ENCODE measurements around the gene S1PR4.
A peak's percentile ranks its signal among the peaks of the same experiment; 100 is the strongest.

S1PR4 gene, protein sequence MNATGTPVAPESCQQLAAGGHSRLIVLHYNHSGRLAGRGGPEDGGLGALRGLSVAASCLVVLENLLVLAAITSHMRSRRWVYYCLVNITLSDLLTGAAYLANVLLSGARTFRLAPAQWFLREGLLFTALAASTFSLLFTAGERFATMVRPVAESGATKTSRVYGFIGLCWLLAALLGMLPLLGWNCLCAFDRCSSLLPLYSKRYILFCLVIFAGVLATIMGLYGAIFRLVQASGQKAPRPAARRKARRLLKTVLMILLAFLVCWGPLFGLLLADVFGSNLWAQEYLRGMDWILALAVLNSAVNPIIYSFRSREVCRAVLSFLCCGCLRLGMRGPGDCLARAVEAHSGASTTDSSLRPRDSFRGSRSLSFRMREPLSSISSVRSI

DNA sequence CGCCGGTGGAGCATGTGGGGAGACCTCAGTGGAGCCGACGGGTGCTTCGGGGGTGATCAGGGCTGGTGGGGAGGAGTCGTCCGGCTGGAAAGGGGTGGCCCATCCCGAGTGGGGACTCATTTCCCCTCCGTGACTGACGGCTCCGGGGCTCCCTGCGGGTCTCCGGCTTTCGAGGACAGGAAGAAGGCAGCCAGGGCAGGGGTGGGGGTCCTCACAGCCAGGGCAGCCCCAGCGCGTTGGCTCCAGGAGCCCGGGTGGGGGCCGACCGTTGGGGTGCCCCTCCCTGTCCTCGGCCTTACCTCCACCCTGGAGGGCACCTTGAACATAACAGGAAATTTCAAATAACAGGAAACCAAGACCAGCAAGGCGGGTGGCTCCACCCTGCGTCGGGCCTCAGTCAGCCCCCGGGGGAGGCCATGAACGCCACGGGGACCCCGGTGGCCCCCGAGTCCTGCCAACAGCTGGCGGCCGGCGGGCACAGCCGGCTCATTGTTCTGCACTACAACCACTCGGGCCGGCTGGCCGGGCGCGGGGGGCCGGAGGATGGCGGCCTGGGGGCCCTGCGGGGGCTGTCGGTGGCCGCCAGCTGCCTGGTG is at the start of gene S1PR4:
Gene S1PR4 (plus strand): TSS at position 393 of the 596 bp plus-strand sequence. CDS start 24 bp downstream, at position 417.
- H3K27ac ChIP-seq (ENCODE audit: low read length): no peak within 1 kb of the TSS
- H3K4me1 ChIP-seq (ENCODE audit: low read length): no peaks in the 10 kb centered on the region
- no peaks in the 10 kb centered on the region for H4K20me1 ChIP-seq (ENCODE audit: insufficient read depth, low read length)
- no peak within 1 kb of the TSS for H2AFZ ChIP-seq (ENCODE audit: low read length)
- no peak for DNase-seq
- TF ChIP-seq EZH2phosphoT487 (IDR thresholded peaks at IDR 0.05; ENCODE audit: low read length) (no peak), EZH2 (optimal IDR thresholded peaks at IDR 0.05; ENCODE audit: low read depth, low read length) (no peak)
- TF ChIP-seq, protein P1, sequence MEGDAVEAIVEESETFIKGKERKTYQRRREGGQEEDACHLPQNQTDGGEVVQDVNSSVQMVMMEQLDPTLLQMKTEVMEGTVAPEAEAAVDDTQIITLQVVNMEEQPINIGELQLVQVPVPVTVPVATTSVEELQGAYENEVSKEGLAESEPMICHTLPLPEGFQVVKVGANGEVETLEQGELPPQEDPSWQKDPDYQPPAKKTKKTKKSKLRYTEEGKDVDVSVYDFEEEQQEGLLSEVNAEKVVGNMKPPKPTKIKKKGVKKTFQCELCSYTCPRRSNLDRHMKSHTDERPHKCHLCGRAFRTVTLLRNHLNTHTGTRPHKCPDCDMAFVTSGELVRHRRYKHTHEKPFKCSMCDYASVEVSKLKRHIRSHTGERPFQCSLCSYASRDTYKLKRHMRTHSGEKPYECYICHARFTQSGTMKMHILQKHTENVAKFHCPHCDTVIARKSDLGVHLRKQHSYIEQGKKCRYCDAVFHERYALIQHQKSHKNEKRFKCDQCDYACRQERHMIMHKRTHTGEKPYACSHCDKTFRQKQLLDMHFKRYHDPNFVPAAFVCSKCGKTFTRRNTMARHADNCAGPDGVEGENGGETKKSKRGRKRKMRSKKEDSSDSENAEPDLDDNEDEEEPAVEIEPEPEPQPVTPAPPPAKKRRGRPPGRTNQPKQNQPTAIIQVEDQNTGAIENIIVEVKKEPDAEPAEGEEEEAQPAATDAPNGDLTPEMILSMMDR (IDR thresholded peaks at IDR 0.05; ENCODE audit: low read length): no peak
- no peaks in the 10 kb centered on the region for H3K9me2 ChIP-seq (replicated peaks; ENCODE audit: insufficient read depth, low read length)
- no peaks in the 10 kb centered on the region for H3K36me3 ChIP-seq (replicated peaks; ENCODE audit: insufficient read depth, low read length)
- H3K79me2 ChIP-seq (ENCODE audit: low read length): no peaks in the 10 kb centered on the region
- no peaks in the 10 kb centered on the region for H3K9me3 ChIP-seq (replicated peaks; ENCODE audit: insufficient read depth, low read length)
- no peaks in the 10 kb centered on the region for H3F3A ChIP-seq (ENCODE audit: insufficient read depth, low read length)
- peaks cover 46% of the 10 kb centered on the region for H3K27me3 ChIP-seq (replicated peaks; ENCODE audit: insufficient read depth, low read length)
- H3K4me3 ChIP-seq (ENCODE audit: low read length): no peak within 1 kb of the TSS
- no peak within 1 kb of the TSS for H3K9ac ChIP-seq (ENCODE audit: low read length)
- H3K4me2 ChIP-seq (ENCODE audit: low read depth, low read length): no peak within 1 kb of the TSS

DNA sequence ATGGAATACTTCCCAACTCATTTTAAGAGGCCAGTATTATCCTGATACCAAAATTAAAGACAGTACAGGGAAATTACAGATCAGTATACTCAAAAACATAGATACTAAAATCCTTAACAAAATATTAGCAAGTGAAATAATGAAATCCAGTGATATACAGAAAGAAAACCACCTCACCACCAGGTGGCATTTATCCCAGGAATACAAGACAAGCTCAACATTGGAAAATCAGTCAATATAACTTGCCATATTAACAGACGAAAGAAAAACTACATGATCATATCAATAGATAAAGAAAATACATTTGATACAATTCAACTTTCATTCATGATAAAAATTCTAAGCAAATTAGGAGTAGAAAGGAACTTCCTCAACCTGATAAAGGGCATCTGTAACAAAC is 49.5 kb upstream of the S1PR4 start:
- H3K4me2 ChIP-seq (ENCODE audit: low read depth, low read length): no peak overlapping the region
- H2AFZ ChIP-seq (ENCODE audit: low read length): no peak overlapping the region
- H3K27ac ChIP-seq (ENCODE audit: low read length): no peak overlapping the region
- H4K20me1 ChIP-seq (ENCODE audit: insufficient read depth, low read length): no peaks in the 10 kb centered on the region
- no peaks in the 10 kb centered on the region for H3K36me3 ChIP-seq (replicated peaks; ENCODE audit: insufficient read depth, low read length)
- peaks cover 86% of the 10 kb centered on the region for H3K27me3 ChIP-seq (replicated peaks; ENCODE audit: insufficient read depth, low read length)
- no peaks in the 10 kb centered on the region for H3F3A ChIP-seq (ENCODE audit: insufficient read depth, low read length)
- no peak overlapping the region for H3K9ac ChIP-seq (ENCODE audit: low read length)
- H3K4me3 ChIP-seq (ENCODE audit: low read length): no peak overlapping the region
- DNase-seq: no peak
- TF ChIP-seq EZH2phosphoT487 (IDR thresholded peaks at IDR 0.05; ENCODE audit: low read length): no peak
- TF ChIP-seq, protein P1 (IDR thresholded peaks at IDR 0.05; ENCODE audit: low read length): peak; percentile 45
- H3K79me2 ChIP-seq (ENCODE audit: low read length): no peaks in the 10 kb centered on the region
- H3K9me3 ChIP-seq (replicated peaks; ENCODE audit: insufficient read depth, low read length): no peaks in the 10 kb centered on the region
- no peaks in the 10 kb centered on the region for H3K9me2 ChIP-seq (replicated peaks; ENCODE audit: insufficient read depth, low read length)
- no peaks in the 10 kb centered on the region for H3K4me1 ChIP-seq (ENCODE audit: low read length)

DNA sequence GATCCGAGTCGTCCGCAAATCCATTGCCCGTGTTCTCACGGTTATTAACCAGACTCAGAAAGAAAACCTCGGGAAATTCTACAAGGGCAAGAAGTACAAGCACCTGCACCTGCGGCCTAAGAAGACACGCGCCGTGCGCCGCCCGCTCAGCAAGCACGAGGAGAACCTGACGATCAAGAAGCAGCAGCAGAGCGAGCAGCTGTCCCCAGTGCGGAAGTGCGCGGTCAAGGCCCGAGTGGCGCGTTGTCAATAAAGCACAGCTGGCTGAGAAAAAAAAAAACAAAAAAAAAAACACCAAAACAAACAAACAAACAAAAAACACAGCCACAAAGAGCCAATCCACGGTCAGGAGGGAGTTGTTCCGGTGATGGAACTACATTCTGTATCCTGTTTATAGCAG is 47.4 kb upstream of the S1PR4 start:
- Histone ChIP-seq H3K79me2 (ENCODE audit: low read length) (no peaks in the 10 kb centered on the region), H4K20me1 (ENCODE audit: insufficient read depth, low read length) (no peaks in the 10 kb centered on the region), H3K36me3 (replicated peaks; ENCODE audit: insufficient read depth, low read length) (no peaks in the 10 kb centered on the region), H3K4me1 (ENCODE audit: low read length) (no peaks in the 10 kb centered on the region), H3K9me2 (replicated peaks; ENCODE audit: insufficient read depth, low read length) (no peaks in the 10 kb centered on the region), H3K9ac (ENCODE audit: low read length) (no peak overlapping the region), H3F3A (ENCODE audit: insufficient read depth, low read length) (no peaks in the 10 kb centered on the region), H3K27me3 (replicated peaks; ENCODE audit: insufficient read depth, low read length) (peaks cover 90% of the 10 kb centered on the region), H3K4me3 (ENCODE audit: low read length) (no peak overlapping the region), H3K4me2 (ENCODE audit: low read depth, low read length) (no peak overlapping the region), H3K9me3 (replicated peaks; ENCODE audit: insufficient read depth, low read length) (no peaks in the 10 kb centered on the region), H3K27ac (ENCODE audit: low read length) (no peak overlapping the region), H2AFZ (ENCODE audit: low read length) (no peak overlapping the region)
- DNase-seq: no peak
- no peak for TF ChIP-seq EZH2 (optimal IDR thresholded peaks at IDR 0.05; ENCODE audit: low read depth, low read length)
- TF ChIP-seq EZH2phosphoT487 (IDR thresholded peaks at IDR 0.05; ENCODE audit: low read length): no peak
- TF ChIP-seq, protein P1 (IDR thresholded peaks at IDR 0.05; ENCODE audit: low read length): no peak
